Neural cell (in vitro differentiated cells): Measurements from ENCODE around the gene COL18A1. TPM values are rescaled to one million over a fixed set of nuclear protein-coding genes. Genes with fewer than 3 reads are reported as not detected.

Source experiments
- H2AFZ ChIP-seq: fragments of 200-600, 300-800 bp; sonication (generic), shearing (Covaris generic); 2 replicates; pipeline ENCODE4 v1.6.0; 2014; ENCODE audit warnings: low read depth, mild to moderate bottlenecking, antibody characterized with exemption, low read length, moderate library complexity
- H3F3A ChIP-seq: fragments of 200-600 bp; shearing (Covaris generic); 2 replicates; pipeline ENCODE4 v1.6.1; 2016; ENCODE audit warnings: mild to moderate bottlenecking, moderate library complexity, mixed read lengths, antibody characterized with exemption, low read length; ENCODE audit not compliant: insufficient read depth, poor library complexity, severe bottlenecking
- H3K27ac ChIP-seq: fragments of 200-600, 300-800 bp; sonication (generic), shearing (Covaris generic); 2 replicates; pipeline ENCODE4 v1.5.1; 2014; ENCODE audit warnings: mild to moderate bottlenecking, low read length, moderate library complexity
- H3K27me3 ChIP-seq: fragments of 300-800, 200-600 bp; sonication (generic), shearing (Covaris generic); 2 replicates; pipeline ENCODE4 v1.6.0; 2014; ENCODE audit warnings: mild to moderate bottlenecking, low read depth, low read length, moderate library complexity; ENCODE audit not compliant: insufficient read depth
- H3K36me3 ChIP-seq: fragments of 300-800, 200-600 bp; sonication (generic), shearing (Covaris generic); 2 replicates; pipeline ENCODE4 v1.5.1; 2014; ENCODE audit warnings: mild to moderate bottlenecking, antibody characterized with exemption, low read length, moderate library complexity; ENCODE audit not compliant: insufficient read depth
- H3K4me2 ChIP-seq: fragments of 300-800, 200-600 bp; sonication (generic), shearing (Covaris generic); 2 replicates; pipeline ENCODE4 v1.6.0; 2014; ENCODE audit warnings: mild to moderate bottlenecking, low read length
- H3K4me3 ChIP-seq: fragments of 300-800, 200-600 bp; sonication (generic), shearing (Covaris generic); 2 replicates; pipeline ENCODE4 v1.5.1; 2014; ENCODE audit warnings: mild to moderate bottlenecking, low read length, moderate library complexity
- H3K79me2 ChIP-seq: fragments of 200-600 bp; shearing (Covaris generic); replicated peaks from 2 replicates; pipeline ENCODE4 v1.6.0; 2014; ENCODE audit warnings: mild to moderate bottlenecking, low read length, moderate library complexity; ENCODE audit not compliant: insufficient read depth
- H3K9ac ChIP-seq: fragments of 300-800, 200-600 bp; sonication (generic), shearing (Covaris generic); 2 replicates; pipeline ENCODE4 v1.6.1; 2016; ENCODE audit warnings: mild to moderate bottlenecking, low read length, mixed read lengths
- H3K9me2 ChIP-seq: fragments of 200-600 bp; shearing (Covaris generic); 2 replicates; pipeline ENCODE4 v1.6.1; 2016; ENCODE audit warnings: mild to moderate bottlenecking, low read length, mixed read lengths; ENCODE audit not compliant: insufficient read depth
- H3K9me3 ChIP-seq: fragments of 200-600, 300-800 bp; sonication (generic), shearing (Covaris generic); 2 replicates; pipeline ENCODE4 v1.6.1; 2016; ENCODE audit warnings: mild to moderate bottlenecking, mixed run types, low read length, moderate library complexity, mixed read lengths
- H4K20me1 ChIP-seq: fragments of 200-600 bp; shearing (Covaris generic); 2 replicates; pipeline ENCODE4 v1.6.1; 2016; ENCODE audit warnings: mild to moderate bottlenecking, mixed run types; ENCODE audit not compliant: insufficient read depth
- EP300 ChIP-seq: fragments of 450-650 bp; conservative IDR thresholded peaks from 2 replicates; pipeline ENCODE4 v1.6.1; 2014; ENCODE audit warnings: antibody characterized with exemption, mild to moderate bottlenecking, moderate library complexity; ENCODE audit not compliant: poor library complexity, severe bottlenecking
- EZH2 ChIP-seq: fragments of 200-600, 300-800 bp; shearing (Covaris generic), sonication (generic); IDR thresholded peaks from 2 replicates; pipeline ENCODE4 v1.6.1; 2014; ENCODE audit warnings: antibody characterized with exemption, low read length, borderline replicate concordance, mild to moderate bottlenecking; ENCODE audit not compliant: insufficient read depth, poor library complexity, severe bottlenecking
- MXI1 ChIP-seq: fragments of 450-650 bp; conservative IDR thresholded peaks from 2 replicates; pipeline ENCODE4 v1.6.1; 2014; ENCODE audit warnings: antibody characterized with exemption, mild to moderate bottlenecking; ENCODE audit not compliant: poor library complexity, severe bottlenecking
- RAD21 ChIP-seq: fragments of 450-650 bp; conservative IDR thresholded peaks from 2 replicates; pipeline ENCODE4 v1.6.1; 2014; ENCODE audit warnings: antibody characterized with exemption, mild to moderate bottlenecking, moderate library complexity
- SMC3 ChIP-seq: fragments of 450-650 bp; conservative IDR thresholded peaks from 2 replicates; pipeline ENCODE4 v1.6.1; 2014; ENCODE audit warnings: antibody characterized with exemption, mild to moderate bottlenecking, moderate library complexity; ENCODE audit not compliant: poor library complexity
- TAF1 ChIP-seq: IDR thresholded peaks from 2 replicates; pipeline ENCODE4 v1.6.1; 2012; ENCODE audit warnings: low read depth
- polyA plus RNA-seq: library from polyadenylated mRNA; depleted of rRNA; stranded (reverse); fragments of >200 nt; gene quantifications from 2 replicates; pipeline ENCODE4 v1.2.3, GENCODE V29; 2014
- TF ChIP-seq, protein P1 (sequence below): IDR thresholded peaks from 2 replicates; pipeline ENCODE4 v1.6.1; 2012; ENCODE audit warnings: borderline replicate concordance

COL18A1 gene
- polyA plus RNA-seq, 1 donor from 2014 or later: 2.5 TPM

DNA sequence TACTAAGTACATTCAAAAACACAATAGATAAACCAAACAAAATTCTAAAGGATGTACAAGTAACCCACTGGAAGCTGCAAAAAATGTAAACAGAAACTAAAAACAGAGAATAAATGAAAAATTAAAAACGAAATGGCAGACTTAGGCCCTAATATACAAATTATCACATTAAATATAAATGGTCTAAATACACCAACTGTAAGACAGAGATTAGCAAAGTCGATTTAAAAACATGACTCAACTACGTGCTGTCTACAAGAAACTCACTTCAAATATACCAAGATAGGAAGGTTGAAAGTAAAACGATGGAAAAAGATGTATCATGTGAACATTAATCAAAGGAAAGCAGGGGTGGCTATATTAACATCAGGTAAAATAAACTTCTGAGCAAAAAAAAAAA, 114.2 kb downstream of the COL18A1 start:
- H3K27me3 ChIP-seq: no peaks in the 10 kb centered on the region
- TF ChIP-seq, protein P1, sequence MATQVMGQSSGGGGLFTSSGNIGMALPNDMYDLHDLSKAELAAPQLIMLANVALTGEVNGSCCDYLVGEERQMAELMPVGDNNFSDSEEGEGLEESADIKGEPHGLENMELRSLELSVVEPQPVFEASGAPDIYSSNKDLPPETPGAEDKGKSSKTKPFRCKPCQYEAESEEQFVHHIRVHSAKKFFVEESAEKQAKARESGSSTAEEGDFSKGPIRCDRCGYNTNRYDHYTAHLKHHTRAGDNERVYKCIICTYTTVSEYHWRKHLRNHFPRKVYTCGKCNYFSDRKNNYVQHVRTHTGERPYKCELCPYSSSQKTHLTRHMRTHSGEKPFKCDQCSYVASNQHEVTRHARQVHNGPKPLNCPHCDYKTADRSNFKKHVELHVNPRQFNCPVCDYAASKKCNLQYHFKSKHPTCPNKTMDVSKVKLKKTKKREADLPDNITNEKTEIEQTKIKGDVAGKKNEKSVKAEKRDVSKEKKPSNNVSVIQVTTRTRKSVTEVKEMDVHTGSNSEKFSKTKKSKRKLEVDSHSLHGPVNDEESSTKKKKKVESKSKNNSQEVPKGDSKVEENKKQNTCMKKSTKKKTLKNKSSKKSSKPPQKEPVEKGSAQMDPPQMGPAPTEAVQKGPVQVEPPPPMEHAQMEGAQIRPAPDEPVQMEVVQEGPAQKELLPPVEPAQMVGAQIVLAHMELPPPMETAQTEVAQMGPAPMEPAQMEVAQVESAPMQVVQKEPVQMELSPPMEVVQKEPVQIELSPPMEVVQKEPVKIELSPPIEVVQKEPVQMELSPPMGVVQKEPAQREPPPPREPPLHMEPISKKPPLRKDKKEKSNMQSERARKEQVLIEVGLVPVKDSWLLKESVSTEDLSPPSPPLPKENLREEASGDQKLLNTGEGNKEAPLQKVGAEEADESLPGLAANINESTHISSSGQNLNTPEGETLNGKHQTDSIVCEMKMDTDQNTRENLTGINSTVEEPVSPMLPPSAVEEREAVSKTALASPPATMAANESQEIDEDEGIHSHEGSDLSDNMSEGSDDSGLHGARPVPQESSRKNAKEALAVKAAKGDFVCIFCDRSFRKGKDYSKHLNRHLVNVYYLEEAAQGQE: no peak
- TF ChIP-seq SMC3 (no peak), TAF1 (no peak), EZH2 (no peak)
- H3K27ac ChIP-seq: no peak overlapping the region
- H3K36me3 ChIP-seq: peaks cover 8% of the 10 kb centered on the region
- H3K4me3 ChIP-seq: no peak overlapping the region
- no peak overlapping the region for H3K9ac ChIP-seq
- H3K9me2 ChIP-seq: no peaks in the 10 kb centered on the region
- H3K4me2 ChIP-seq: no peak overlapping the region
- H3K79me2 ChIP-seq: no peaks in the 10 kb centered on the region
- H3F3A ChIP-seq: no peaks in the 10 kb centered on the region
- no peaks in the 10 kb centered on the region for H3K9me3 ChIP-seq
- no peaks in the 10 kb centered on the region for H4K20me1 ChIP-seq
- no peak overlapping the region for H2AFZ ChIP-seq

DNA sequence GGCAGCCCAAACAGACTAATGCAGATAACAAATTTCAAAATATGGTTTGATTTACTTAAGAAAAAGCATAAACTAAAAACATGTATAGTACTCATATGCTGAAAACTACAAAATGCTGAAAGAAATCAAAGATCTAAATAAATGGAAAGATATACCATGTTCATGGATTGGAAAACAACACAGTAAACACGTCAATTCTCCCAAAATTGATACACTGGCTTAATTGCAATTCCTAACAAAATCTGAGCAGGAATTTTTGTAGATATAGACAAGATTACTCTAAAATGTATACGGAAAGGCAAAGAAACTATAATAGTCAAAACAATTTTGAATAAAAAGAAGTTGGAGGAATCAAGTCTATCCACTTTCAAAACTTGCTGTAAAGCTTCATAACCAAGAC, 116.3 kb downstream of the COL18A1 start:
- Histone ChIP-seq H3K9me3 (no peaks in the 10 kb centered on the region), H3K9ac (no peak overlapping the region), H4K20me1 (no peaks in the 10 kb centered on the region), H3K27ac (no peak overlapping the region), H3K4me3 (no peak overlapping the region), H3K4me2 (no peak overlapping the region), H2AFZ (no peak overlapping the region), H3K27me3 (no peaks in the 10 kb centered on the region), H3K9me2 (no peaks in the 10 kb centered on the region), H3K79me2 (no peaks in the 10 kb centered on the region), H3K36me3 (peaks cover 8% of the 10 kb centered on the region), H3F3A (no peaks in the 10 kb centered on the region)
- TF ChIP-seq, protein P1: no peak
- TF ChIP-seq MXI1 (no peak), EP300 (no peak), TAF1 (no peak), EZH2 (no peak), RAD21 (no peak)

DNA sequence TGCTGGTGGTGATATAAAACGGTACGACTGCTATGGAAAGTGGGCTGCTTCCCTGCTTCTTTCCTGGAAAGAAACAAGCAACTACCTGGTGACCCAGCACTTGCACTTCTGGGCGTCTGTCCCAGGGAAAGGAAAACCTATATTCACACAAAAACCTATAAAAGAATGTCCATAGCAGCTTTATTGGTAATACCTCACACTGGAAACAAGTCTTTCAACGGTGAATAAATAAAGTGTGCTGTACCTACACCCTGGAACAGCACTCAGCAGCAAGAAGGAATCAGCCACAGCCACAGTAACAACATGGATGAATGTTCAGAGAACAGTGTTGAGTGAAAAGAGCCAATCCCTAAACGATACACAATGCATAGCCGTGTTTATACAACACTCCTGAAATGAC, 117.4 kb downstream of the COL18A1 start:
- Histone ChIP-seq H3K4me2 (no peak overlapping the region), H3K4me3 (no peak overlapping the region), H3K9me3 (no peaks in the 10 kb centered on the region), H3K79me2 (no peaks in the 10 kb centered on the region), H3F3A (no peaks in the 10 kb centered on the region), H3K27me3 (no peaks in the 10 kb centered on the region), H3K36me3 (peaks cover 8% of the 10 kb centered on the region), H3K9me2 (no peaks in the 10 kb centered on the region), H3K9ac (no peak overlapping the region), H2AFZ (no peak overlapping the region), H3K27ac (no peak overlapping the region), H4K20me1 (no peaks in the 10 kb centered on the region)
- TF ChIP-seq EP300: no peak
- no peak for TF ChIP-seq EZH2
- no peak for TF ChIP-seq SMC3
- no peak for TF ChIP-seq RAD21
- no peak for TF ChIP-seq MXI1
- TF ChIP-seq, protein P1: no peak
- no peak for TF ChIP-seq TAF1
